ENCODE measurements around the gene DBN1. TPM values are rescaled to one million over a fixed set of nuclear protein-coding genes. Genes with fewer than 3 reads are reported as not detected.
A peak's percentile ranks its signal among the peaks of the same experiment; 100 is the strongest.

Gene DBN1
- total and polyA plus RNA-seq, 9 donors, result 18.4 to 91.6 (median 55.7) TPM

DNA sequence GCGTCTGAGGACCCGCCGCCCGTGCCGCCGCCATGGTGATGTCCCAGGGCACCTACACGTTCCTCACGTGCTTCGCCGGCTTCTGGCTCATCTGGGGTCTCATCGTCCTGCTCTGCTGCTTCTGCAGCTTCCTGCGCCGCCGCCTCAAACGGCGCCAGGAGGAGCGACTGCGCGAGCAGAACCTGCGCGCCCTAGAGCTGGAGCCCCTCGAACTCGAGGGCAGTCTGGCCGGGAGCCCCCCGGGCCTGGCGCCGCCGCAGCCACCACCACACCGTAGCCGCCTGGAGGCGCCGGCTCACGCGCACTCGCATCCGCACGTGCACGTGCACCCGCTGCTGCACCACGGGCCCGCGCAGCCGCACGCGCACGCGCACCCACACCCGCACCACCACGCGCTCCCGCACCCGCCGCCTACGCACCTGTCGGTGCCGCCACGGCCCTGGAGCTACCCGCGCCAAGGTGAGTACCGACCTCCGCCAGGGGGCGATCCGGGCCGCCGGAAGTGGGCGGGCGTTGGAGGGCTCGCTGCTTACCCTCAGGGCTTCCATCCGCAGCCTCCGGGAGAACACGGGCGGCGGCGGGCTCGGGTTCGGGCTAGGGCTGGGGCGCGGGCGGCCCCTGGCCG lies 18.3 kb downstream of the DBN1 start:
- no peaks in the 10 kb centered on the region for H3K36me3 ChIP-seq
- H3K27ac ChIP-seq, result peak overlapping the region; percentile 26 to 49
- peak; percentile 77 to 87 (median 85) for DNase-seq
- intact Hi-C loops (cut with DNase I), result loop anchor here (2.0 to 10.0 kb wide), 5 partner anchors 50 to 340 kb away; partner anchors contain the start of genes MXD3 (in 2 of the 4) and PFN3 (in 1 of the 4)
- peaks cover 7% of the 10 kb centered on the region for H3K4me1 ChIP-seq (ENCODE audit: insufficient read depth)
- no peaks in the 10 kb centered on the region for H3K9me3 ChIP-seq
- 0% methylated on average over 44 to 80 of the region's 80 CpGs for WGBS, 3 donors
- peak overlapping the region; percentile 44 for H3K4me3 ChIP-seq
- no peak for TF ChIP-seq EP300 (IDR thresholded peaks at IDR 0.05)
- TF ChIP-seq, protein P1, sequence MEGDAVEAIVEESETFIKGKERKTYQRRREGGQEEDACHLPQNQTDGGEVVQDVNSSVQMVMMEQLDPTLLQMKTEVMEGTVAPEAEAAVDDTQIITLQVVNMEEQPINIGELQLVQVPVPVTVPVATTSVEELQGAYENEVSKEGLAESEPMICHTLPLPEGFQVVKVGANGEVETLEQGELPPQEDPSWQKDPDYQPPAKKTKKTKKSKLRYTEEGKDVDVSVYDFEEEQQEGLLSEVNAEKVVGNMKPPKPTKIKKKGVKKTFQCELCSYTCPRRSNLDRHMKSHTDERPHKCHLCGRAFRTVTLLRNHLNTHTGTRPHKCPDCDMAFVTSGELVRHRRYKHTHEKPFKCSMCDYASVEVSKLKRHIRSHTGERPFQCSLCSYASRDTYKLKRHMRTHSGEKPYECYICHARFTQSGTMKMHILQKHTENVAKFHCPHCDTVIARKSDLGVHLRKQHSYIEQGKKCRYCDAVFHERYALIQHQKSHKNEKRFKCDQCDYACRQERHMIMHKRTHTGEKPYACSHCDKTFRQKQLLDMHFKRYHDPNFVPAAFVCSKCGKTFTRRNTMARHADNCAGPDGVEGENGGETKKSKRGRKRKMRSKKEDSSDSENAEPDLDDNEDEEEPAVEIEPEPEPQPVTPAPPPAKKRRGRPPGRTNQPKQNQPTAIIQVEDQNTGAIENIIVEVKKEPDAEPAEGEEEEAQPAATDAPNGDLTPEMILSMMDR (IDR thresholded peaks at IDR 0.05), result peak; percentile 67 to 94 (median 92)
- H3K27me3 ChIP-seq, result no peaks in the 10 kb centered on the region

DNA sequence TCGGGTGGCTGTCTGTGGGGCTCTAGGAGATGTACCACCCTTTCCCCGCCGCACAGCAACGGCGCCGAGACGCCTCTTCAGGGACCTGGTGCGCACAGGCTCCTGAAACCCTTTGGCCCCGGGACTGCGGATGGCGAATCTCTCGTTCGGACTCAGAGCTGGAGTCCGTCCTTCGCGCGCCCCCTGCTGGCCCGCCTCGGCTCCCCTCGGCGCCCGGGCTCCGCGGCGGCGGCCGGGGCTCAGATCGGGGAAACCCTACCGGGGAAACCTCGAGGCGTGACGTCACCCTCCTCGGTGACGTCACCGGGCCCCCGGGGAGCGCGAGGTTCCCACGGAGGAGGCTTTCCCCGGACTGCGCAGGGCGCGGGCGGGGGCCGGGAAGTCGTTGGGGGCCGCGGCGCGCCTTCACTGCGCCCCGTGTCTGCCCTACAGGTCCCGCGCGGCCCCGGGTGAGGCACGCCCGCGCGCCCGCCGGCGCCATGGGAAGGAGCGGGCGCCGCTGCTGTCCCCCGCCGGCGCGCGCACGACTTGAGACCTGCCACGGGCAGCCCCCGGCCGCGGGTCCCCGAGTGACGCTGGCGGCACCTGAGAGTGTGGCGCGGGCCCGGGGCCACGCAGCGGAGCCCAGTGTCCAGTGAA lies 18.9 kb downstream of the DBN1 start:
- Histone ChIP-seq H3K27ac (peak overlapping the region; percentile 26 to 49), H3K36me3 (no peaks in the 10 kb centered on the region), H3K9me3 (no peaks in the 10 kb centered on the region), H3K4me1 (ENCODE audit: insufficient read depth) (peaks cover 7% of the 10 kb centered on the region), H3K27me3 (no peaks in the 10 kb centered on the region), H3K4me3 (peak overlapping the region; percentile 44)
- intact Hi-C loops (cut with DNase I), result loop anchor here (2.0 to 10.0 kb wide), 7 partner anchors 37 to 340 kb away; partner anchors contain the start of genes MXD3 (in 2 of the 4) and PFN3 (in 1 of the 4)
- peak; percentile 39 for TF ChIP-seq POLR2A (IDR thresholded peaks at IDR 0.05)
- no peak for TF ChIP-seq EP300 (IDR thresholded peaks at IDR 0.05)
- TF ChIP-seq, protein P1 (IDR thresholded peaks at IDR 0.05), result peak; percentile 91 to 98 (median 96)
- 0 to 1% (median 1%) methylated on average over 13 to 84 of the region's 84 CpGs for WGBS, 3 donors
- peak; percentile 88 to 96 (median 94) for DNase-seq

- Histone ChIP-seq H3K4me3 (peak overlapping the region; percentile 44), H3K4me1 (ENCODE audit: insufficient read depth) (peaks cover 7% of the 10 kb centered on the region), H3K27ac (no peak overlapping the region), H3K9me3 (no peaks in the 10 kb centered on the region), H3K27me3 (no peaks in the 10 kb centered on the region), H3K36me3 (no peaks in the 10 kb centered on the region)
- peak in 2 of 5 donors; percentile 62 to 68 for DNase-seq
- WGBS, 3 donors, result 8% methylated on average over 31 of the region's 31 CpGs
- no peak for TF ChIP-seq POLR2A (IDR thresholded peaks at IDR 0.05)
- no peak for TF ChIP-seq EP300 (IDR thresholded peaks at IDR 0.05)
- TF ChIP-seq, protein P1 (IDR thresholded peaks at IDR 0.05), result no peak
- intact Hi-C loops (cut with DNase I), result loop anchor here (2.0 to 10.0 kb wide), 6 partner anchors 37 to 339 kb away; partner anchors contain the start of gene MXD3 (in 2 of the 4)
Observed at GRCh38 chr5:177453852-177454396, 19.5 kb downstream of the DBN1 start.

GRCh38 chr5:177452688-177453638 lies 20.5 kb downstream of the DBN1 start:
- 83 to 92% (median 84%) methylated on average over 17 of the region's 17 CpGs for WGBS, 3 donors
- Histone ChIP-seq H3K9me3 (no peaks in the 10 kb centered on the region), H3K4me3 (no peak overlapping the region), H3K36me3 (no peaks in the 10 kb centered on the region), H3K27ac (no peak overlapping the region), H3K4me1 (ENCODE audit: insufficient read depth) (peaks cover 7% of the 10 kb centered on the region), H3K27me3 (no peaks in the 10 kb centered on the region)
- no peak for DNase-seq
- TF ChIP-seq POLR2A (IDR thresholded peaks at IDR 0.05) (no peak), EP300 (IDR thresholded peaks at IDR 0.05) (no peak)
- TF ChIP-seq, protein P1 (IDR thresholded peaks at IDR 0.05), result no peak
- intact Hi-C loops (cut with DNase I), result loop anchor here in 3 of 4 donors (5.0 to 10.0 kb wide), 4 partner anchors 36 to 338 kb away; partner anchors contain the start of gene MXD3 (in 2 of the 3)

All from ovary (tissue), 9 donors.